WTC11 (cell line): Measurements from ENCODE around the gene IRAK2.

ENCODE experiments used
- CBFB ChIP-seq: sonication (generic); formaldehyde crosslinking; IDR thresholded peaks from 2 replicates; pipeline ENCODE4 v1.8.1; 2022; ENCODE audit warnings: mild to moderate bottlenecking, low read depth, missing genetic modification reagents
- GRHL2 ChIP-seq: fragments of 250-450 bp; sonication (Bioruptor Pico); IDR thresholded peaks from 2 replicates; pipeline ENCODE4 v1.8.0; 2022; ENCODE audit warnings: mild to moderate bottlenecking, moderate library complexity; ENCODE audit not compliant: insufficient replicate concordance, severe bottlenecking
- SMAD4 ChIP-seq: sonication (generic); formaldehyde crosslinking; IDR thresholded peaks from 2 replicates; pipeline ENCODE4 v1.8.0; 2022; ENCODE audit warnings: mild to moderate bottlenecking, missing genetic modification reagents
- TF ChIP-seq, protein P1 (sequence below): sonication (generic); formaldehyde crosslinking; conservative IDR thresholded peaks from 2 replicates; pipeline ENCODE4 v1.8.1; 2022; ENCODE audit warnings: mild to moderate bottlenecking, missing genetic modification reagents
- TF ChIP-seq, protein P2 (sequence below): sonication (generic); formaldehyde crosslinking; IDR thresholded peaks from 2 replicates; pipeline ENCODE4 v1.8.0; 2023; ENCODE audit warnings: missing genetic modification reagents
- TF ChIP-seq, protein P3 (sequence below): sonication (generic); formaldehyde crosslinking; IDR thresholded peaks from 2 replicates; pipeline ENCODE4 v1.8.0; 2022; ENCODE audit warnings: mild to moderate bottlenecking, missing genetic modification reagents
- TF ChIP-seq, protein P4 (sequence below): fragments of 200-600 bp; IDR thresholded peaks from 2 replicates; pipeline ENCODE4 v1.8.0; 2022; ENCODE audit warnings: antibody characterized with exemption
- TF ChIP-seq, protein P5 (sequence below): sonication (generic); formaldehyde crosslinking; IDR thresholded peaks from 2 replicates; pipeline ENCODE4 v1.8.1; 2023; ENCODE audit warnings: mild to moderate bottlenecking, missing genetic modification reagents, borderline replicate concordance

DNA sequence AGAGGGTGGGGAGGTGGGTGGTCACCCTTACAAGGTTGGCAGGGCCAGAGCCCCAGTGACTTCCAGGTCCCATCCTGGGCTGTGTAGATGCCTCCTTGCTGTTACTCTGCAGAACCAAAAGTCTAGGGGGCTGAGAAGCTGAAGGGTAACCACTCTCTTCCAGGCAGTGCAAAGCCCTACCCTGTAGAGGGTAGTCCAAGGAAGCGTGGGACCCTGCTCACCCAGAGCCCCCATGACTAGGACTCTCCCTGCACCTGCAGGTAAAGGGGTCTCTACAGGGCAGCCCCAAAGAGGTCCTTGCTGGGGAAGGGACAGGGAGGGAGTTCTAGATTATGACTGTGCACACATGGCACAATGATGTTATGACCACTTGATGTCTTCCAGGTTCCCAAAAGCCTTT lies 113.8 kb downstream of the IRAK2 start:
- TF ChIP-seq, protein P1, sequence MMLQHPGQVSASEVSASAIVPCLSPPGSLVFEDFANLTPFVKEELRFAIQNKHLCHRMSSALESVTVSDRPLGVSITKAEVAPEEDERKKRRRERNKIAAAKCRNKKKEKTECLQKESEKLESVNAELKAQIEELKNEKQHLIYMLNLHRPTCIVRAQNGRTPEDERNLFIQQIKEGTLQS (CRISPR knock-in tag) = no peak
- TF ChIP-seq, protein P2, sequence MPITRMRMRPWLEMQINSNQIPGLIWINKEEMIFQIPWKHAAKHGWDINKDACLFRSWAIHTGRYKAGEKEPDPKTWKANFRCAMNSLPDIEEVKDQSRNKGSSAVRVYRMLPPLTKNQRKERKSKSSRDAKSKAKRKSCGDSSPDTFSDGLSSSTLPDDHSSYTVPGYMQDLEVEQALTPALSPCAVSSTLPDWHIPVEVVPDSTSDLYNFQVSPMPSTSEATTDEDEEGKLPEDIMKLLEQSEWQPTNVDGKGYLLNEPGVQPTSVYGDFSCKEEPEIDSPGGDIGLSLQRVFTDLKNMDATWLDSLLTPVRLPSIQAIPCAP (CRISPR knock-in tag) = no peak
- TF ChIP-seq GRHL2 (CRISPR knock-in tag) = no peak
- TF ChIP-seq SMAD4 (CRISPR knock-in tag) = no peak
- TF ChIP-seq, protein P3, sequence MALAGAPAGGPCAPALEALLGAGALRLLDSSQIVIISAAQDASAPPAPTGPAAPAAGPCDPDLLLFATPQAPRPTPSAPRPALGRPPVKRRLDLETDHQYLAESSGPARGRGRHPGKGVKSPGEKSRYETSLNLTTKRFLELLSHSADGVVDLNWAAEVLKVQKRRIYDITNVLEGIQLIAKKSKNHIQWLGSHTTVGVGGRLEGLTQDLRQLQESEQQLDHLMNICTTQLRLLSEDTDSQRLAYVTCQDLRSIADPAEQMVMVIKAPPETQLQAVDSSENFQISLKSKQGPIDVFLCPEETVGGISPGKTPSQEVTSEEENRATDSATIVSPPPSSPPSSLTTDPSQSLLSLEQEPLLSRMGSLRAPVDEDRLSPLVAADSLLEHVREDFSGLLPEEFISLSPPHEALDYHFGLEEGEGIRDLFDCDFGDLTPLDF = no peak
- TF ChIP-seq, protein P4, sequence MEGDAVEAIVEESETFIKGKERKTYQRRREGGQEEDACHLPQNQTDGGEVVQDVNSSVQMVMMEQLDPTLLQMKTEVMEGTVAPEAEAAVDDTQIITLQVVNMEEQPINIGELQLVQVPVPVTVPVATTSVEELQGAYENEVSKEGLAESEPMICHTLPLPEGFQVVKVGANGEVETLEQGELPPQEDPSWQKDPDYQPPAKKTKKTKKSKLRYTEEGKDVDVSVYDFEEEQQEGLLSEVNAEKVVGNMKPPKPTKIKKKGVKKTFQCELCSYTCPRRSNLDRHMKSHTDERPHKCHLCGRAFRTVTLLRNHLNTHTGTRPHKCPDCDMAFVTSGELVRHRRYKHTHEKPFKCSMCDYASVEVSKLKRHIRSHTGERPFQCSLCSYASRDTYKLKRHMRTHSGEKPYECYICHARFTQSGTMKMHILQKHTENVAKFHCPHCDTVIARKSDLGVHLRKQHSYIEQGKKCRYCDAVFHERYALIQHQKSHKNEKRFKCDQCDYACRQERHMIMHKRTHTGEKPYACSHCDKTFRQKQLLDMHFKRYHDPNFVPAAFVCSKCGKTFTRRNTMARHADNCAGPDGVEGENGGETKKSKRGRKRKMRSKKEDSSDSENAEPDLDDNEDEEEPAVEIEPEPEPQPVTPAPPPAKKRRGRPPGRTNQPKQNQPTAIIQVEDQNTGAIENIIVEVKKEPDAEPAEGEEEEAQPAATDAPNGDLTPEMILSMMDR = no peak
- no peak for TF ChIP-seq CBFB (CRISPR knock-in tag)
- TF ChIP-seq, protein P5, sequence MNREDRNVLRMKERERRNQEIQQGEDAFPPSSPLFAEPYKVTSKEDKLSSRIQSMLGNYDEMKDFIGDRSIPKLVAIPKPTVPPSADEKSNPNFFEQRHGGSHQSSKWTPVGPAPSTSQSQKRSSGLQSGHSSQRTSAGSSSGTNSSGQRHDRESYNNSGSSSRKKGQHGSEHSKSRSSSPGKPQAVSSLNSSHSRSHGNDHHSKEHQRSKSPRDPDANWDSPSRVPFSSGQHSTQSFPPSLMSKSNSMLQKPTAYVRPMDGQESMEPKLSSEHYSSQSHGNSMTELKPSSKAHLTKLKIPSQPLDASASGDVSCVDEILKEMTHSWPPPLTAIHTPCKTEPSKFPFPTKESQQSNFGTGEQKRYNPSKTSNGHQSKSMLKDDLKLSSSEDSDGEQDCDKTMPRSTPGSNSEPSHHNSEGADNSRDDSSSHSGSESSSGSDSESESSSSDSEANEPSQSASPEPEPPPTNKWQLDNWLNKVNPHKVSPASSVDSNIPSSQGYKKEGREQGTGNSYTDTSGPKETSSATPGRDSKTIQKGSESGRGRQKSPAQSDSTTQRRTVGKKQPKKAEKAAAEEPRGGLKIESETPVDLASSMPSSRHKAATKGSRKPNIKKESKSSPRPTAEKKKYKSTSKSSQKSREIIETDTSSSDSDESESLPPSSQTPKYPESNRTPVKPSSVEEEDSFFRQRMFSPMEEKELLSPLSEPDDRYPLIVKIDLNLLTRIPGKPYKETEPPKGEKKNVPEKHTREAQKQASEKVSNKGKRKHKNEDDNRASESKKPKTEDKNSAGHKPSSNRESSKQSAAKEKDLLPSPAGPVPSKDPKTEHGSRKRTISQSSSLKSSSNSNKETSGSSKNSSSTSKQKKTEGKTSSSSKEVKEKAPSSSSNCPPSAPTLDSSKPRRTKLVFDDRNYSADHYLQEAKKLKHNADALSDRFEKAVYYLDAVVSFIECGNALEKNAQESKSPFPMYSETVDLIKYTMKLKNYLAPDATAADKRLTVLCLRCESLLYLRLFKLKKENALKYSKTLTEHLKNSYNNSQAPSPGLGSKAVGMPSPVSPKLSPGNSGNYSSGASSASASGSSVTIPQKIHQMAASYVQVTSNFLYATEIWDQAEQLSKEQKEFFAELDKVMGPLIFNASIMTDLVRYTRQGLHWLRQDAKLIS = no peak
